CD4-positive, CD25-positive, alpha-beta regulatory T cell (primary cell): Measurements from ENCODE around the gene ATP8A1. TPM values are rescaled to one million over a fixed set of nuclear protein-coding genes. Genes with fewer than 3 reads are reported as not detected.
"Not testable (repeated sequence)": the region's sequence is repeated elsewhere in the genome, so short reads cannot be mapped to it uniquely, and the experiment has no call there.

Experiments
- ATAC-seq, 2 donors: fragments of 150-1000 bp; cut with Tn5 transposase; one replicate each; pipeline ENCODE4 v1.10.0; 2021; ENCODE audit warnings: low read depth in 2 of 2, moderate number of reproducible peaks in 2 of 2, moderate library complexity in 1 of 2
- DNase-seq, 3 donors: peaks; one replicate each; pipeline versions ENCODE4 v3.0.0 to v3.0.0-alpha.2; 2012 to 2022; ENCODE audit warnings: mixed read lengths in 1 of 3
- H3K27ac ChIP-seq: one replicate; pipeline ENCODE4 v1.7.0; 2013; ENCODE audit warnings: mild to moderate bottlenecking, low read length; ENCODE audit not compliant: insufficient read depth, poor library complexity, severe bottlenecking
- H3K27me3 ChIP-seq: one replicate; pipeline ENCODE4 v1.7.0; 2013; ENCODE audit warnings: low read length; ENCODE audit not compliant: control insufficient read depth, insufficient read depth
- H3K36me3 ChIP-seq: one replicate; pipeline ENCODE4 v1.7.0; 2013; ENCODE audit warnings: mild to moderate bottlenecking, low read length, moderate library complexity; ENCODE audit not compliant: control insufficient read depth, insufficient read depth
- H3K4me1 ChIP-seq: 2 replicates; pipeline ENCODE4 v1.7.0; 2013; ENCODE audit warnings: mild to moderate bottlenecking, low read length; ENCODE audit not compliant: insufficient read depth, control insufficient read depth, poor library complexity, severe bottlenecking
- H3K4me3 ChIP-seq: one replicate; pipeline ENCODE4 v1.7.0; 2013; ENCODE audit warnings: low read depth, mild to moderate bottlenecking, low read length, moderate library complexity
- H3K9me3 ChIP-seq, 2 experiments: 1 replicate in 1 of 2; 2 replicates in 1 of 2; pipeline ENCODE4 v1.7.0; 2013; ENCODE audit warnings: low read length in 2 of 2, mild to moderate bottlenecking in 1 of 2, moderate library complexity in 1 of 2; ENCODE audit not compliant: control insufficient read depth in 2 of 2
- H3K27ac Mint-ChIP-seq, 3 donors: one replicate each; pipeline ENCODE4 v1.8.0; 2020 to 2022; ENCODE audit warnings: mild to moderate bottlenecking in 3 of 3, mixed read lengths in 3 of 3, moderate library complexity in 2 of 3
- H3K27me3 Mint-ChIP-seq: one replicate; pipeline ENCODE4 v1.8.0; 2022; ENCODE audit warnings: mild to moderate bottlenecking, mixed read lengths
- H3K36me3 Mint-ChIP-seq: one replicate; pipeline ENCODE4 v1.8.0; 2020; ENCODE audit warnings: mixed read lengths
- H3K4me1 Mint-ChIP-seq, 4 donors: one replicate each; pipeline ENCODE4 v1.8.0; 2020 to 2022; ENCODE audit warnings: mixed read lengths in 4 of 4, mild to moderate bottlenecking in 1 of 4
- H3K4me3 Mint-ChIP-seq, 4 donors: one replicate each; pipeline ENCODE4 v1.8.0; 2020 to 2022; ENCODE audit warnings: mild to moderate bottlenecking in 4 of 4, mixed read lengths in 4 of 4, moderate library complexity in 3 of 4
- H3K9me3 Mint-ChIP-seq, 7 donors: one replicate each; pipeline ENCODE4 v1.8.0; 2020 to 2022; ENCODE audit warnings: mixed read lengths in 7 of 7, mild to moderate bottlenecking in 3 of 7, moderate library complexity in 2 of 7
- polyA plus RNA-seq, 4 donors: library from polyadenylated mRNA; unstranded; fragments of 300-500 nt; fragmentation: Illumina TruSeq; gene quantifications; one replicate each; pipeline ENCODE4 v1.2.3, GENCODE V29; 2021
- total RNA-seq: library from RNA; stranded (reverse); gene quantifications from one replicate; pipeline ENCODE4 v1.2.3, GENCODE V29; 2022

The ATP8A1 gene
- total and polyA plus RNA-seq, 5 donors from 2014 or later: 6.3 to 49.9 (median 8.1) TPM

DNA sequence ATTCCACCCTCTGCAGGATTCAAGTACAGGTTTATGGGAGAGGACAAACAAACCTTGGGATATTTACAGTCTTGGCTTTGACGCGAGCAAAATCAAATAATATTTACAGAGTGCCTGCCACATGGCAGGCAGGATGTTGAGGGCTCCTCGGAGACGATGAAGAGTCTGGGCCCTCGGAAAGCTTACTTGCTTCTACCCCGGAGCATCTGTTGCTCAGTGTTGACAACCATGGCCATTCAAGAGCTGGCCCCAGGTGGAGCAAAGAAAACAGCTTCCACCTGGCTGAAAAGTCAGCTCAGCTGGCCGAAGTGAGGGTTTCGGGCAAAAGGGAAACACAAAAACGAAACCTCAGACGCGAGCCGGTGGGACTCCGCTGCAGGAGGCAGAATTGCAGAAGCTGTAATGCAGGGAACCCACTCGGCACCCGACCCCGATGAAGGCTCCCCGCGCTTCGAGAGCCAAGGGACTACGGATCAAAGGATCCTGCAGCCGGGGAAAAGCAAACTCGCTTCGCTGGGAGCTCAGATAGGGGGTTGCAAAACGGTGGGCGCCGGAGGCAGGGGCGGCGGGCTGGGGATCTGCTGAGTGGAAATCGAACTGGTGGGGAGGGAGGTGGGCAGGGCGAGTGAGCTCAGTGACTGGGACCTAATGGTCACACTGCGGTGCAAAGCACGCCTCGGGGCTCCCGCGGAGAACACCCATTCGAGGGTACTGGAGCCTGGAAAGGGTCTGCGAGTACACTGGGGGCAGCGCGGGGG lies 805 bp downstream of the ATP8A1 start:
- H3K36me3 Mint-ChIP-seq: peaks cover 16% of the 10 kb centered on the region
- peak overlapping the region; percentile 91 for H3K4me3 ChIP-seq
- H3K27me3 Mint-ChIP-seq: peaks cover under 1% of the 10 kb centered on the region
- no peaks in the 10 kb centered on the region for H3K9me3 ChIP-seq
- H3K36me3 ChIP-seq: no peaks in the 10 kb centered on the region
- H3K4me3 Mint-ChIP-seq: peak overlapping the region; percentile 93 to 98 (median 96)
- H3K4me1 ChIP-seq: peaks cover 29% of the 10 kb centered on the region
- ATAC-seq: peak; percentile 9 to 20
- peaks cover 30 to 55% (median 52%) of the 10 kb centered on the region in 4 donors for H3K4me1 Mint-ChIP-seq
- H3K9me3 Mint-ChIP-seq: peaks cover 0 to 14% (median 1%) of the 10 kb centered on the region in 7 donors
- H3K27me3 ChIP-seq: no peaks in the 10 kb centered on the region
- H3K27ac ChIP-seq: peak overlapping the region; percentile 84
- H3K27ac Mint-ChIP-seq: peak overlapping the region; percentile 86 to 97 (median 94)
- DNase-seq: peak; percentile 25 to 75 (median 49)

DNA sequence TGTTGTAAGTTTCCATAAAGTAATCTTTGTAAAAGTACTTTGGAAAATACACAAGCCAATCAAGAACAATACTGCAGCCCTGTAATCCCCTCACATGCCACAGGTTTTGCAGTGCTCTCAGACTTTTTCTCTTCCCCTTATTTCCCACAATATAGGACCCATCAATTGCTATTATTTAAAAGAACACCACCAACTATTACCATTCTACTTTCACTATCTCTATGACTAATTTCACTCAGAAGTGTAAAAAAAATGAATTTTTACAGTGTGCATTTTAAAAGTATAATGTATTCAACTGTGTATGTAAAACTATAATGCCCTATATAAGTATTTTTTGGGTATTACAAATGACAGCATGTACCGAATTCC lies 1.7 kb downstream of the ATP8A1 start:
- ATAC-seq (no peak), DNase-seq (peak in 1 of 3 donors; percentile 40)
- Histone ChIP-seq H3K36me3 (no peaks in the 10 kb centered on the region), H3K27me3 (no peaks in the 10 kb centered on the region), H3K4me1 (peaks cover 29% of the 10 kb centered on the region), H3K4me3 (peak overlapping the region; percentile 91), H3K27ac (peak overlapping the region; percentile 84), H3K9me3 (no peaks in the 10 kb centered on the region)
- Mint-ChIP-seq H3K4me1 (peaks cover 32 to 61% (median 56%) of the 10 kb centered on the region in 4 donors), H3K36me3 (peaks cover 16% of the 10 kb centered on the region), H3K27ac (peak overlapping the region in 2 of 3 donors; percentile 94 to 97), H3K27me3 (no peaks in the 10 kb centered on the region), H3K9me3 (peaks cover 0 to 14% (median 1%) of the 10 kb centered on the region in 7 donors), H3K4me3 (peak overlapping the region; percentile 93 to 98 (median 96))

DNA sequence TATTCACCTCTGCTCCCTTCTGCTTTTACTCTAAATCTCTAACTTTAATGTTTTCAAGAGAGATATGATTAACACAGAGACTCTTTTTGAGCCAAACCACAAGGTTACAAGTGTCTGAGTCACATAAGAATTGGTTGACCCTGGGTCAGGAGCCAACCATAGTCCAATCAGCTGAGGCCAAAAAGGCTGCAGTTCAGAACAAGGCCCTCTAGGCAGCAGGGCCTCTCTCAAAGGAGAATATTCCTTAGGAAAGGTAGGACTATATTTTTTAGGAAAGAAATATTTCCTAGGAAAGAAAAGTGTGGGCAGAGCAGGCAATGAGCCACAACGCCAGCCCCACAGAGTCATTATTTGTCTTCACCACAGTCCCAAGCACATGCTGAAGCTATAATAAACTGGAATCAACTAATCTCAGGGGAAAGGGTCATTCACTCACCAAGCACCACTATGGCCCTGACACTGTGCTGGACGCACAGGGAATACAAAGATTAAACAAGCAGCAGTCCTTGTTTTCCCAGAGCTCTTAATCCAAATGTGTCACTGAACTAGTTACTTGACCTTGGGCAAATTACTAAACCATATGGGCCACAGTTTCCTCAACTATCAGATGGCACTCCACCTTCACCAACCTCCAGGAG lies 2.2 kb downstream of the ATP8A1 start:
- H3K36me3 Mint-ChIP-seq: peaks cover 21% of the 10 kb centered on the region
- peaks cover 33 to 66% (median 59%) of the 10 kb centered on the region in 4 donors for H3K4me1 Mint-ChIP-seq
- H3K9me3 ChIP-seq: no peaks in the 10 kb centered on the region
- no peak for ATAC-seq
- H3K4me1 ChIP-seq: peaks cover 29% of the 10 kb centered on the region
- peak overlapping the region; percentile 93 to 98 (median 96) for H3K4me3 Mint-ChIP-seq
- H3K9me3 Mint-ChIP-seq: peaks cover 0 to 14% (median 1%) of the 10 kb centered on the region in 7 donors
- peak overlapping the region in 1 of 3 donors; percentile 94 for H3K27ac Mint-ChIP-seq
- peak in 1 of 3 donors; percentile 31 for DNase-seq
- no peaks in the 10 kb centered on the region for H3K27me3 Mint-ChIP-seq
- no peaks in the 10 kb centered on the region for H3K27me3 ChIP-seq
- H3K27ac ChIP-seq: peak overlapping the region; percentile 20
- H3K4me3 ChIP-seq: peak overlapping the region; percentile 91
- H3K36me3 ChIP-seq: no peaks in the 10 kb centered on the region

DNA sequence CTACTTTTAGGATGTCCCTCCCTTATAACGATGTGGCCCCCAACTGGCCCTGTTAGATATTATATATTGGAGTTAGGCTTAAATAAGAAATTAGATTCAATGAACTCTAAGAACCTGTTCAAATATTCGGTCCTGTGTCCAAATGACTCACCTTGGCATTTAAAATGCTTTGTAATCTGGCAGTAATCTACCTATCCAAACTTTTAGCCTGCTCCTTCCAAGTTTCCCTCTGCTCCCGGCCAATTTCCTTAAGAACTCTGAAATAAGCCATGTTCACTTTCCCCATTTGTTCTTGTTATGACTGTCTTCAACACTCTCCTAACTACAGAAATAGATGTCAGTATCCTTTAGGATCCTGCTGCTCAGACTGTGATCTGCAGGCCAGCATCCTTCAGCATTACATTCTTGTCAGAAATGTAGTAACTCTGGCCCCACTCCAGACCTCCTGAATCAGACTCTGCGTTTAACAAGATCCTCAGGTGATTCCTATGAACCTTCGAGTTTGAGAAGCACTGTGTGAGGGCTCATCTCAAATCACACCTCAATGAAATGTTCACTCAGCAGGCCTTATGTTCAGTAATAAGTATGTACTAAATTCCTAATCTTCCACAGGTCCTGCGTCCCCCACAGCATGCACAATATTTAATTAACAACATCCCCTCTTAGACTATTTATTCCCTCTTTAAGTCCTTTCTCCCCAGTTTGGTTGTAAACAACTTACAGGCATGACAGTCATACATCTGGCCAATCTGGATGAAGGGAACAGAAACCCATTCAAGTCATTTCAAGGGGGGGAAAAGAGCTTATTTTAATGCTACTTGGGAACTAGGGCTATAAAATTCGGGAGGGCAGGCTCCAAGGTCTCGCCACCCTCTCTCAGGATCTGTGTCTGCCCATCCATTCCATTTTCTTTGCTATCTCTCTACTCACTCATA lies 3.0 kb downstream of the ATP8A1 start:
- DNase-seq (no peak), ATAC-seq (no peak)
- Mint-ChIP-seq H3K4me3 (peak overlapping the region; percentile 13 to 98 (median 95)), H3K36me3 (peaks cover 23% of the 10 kb centered on the region), H3K4me1 (peaks cover 38 to 71% (median 61%) of the 10 kb centered on the region in 4 donors), H3K27me3 (no peaks in the 10 kb centered on the region), H3K27ac (peak overlapping the region in 2 of 3 donors; percentile 18 to 22), H3K9me3 (peaks cover 0 to 14% (median 1%) of the 10 kb centered on the region in 7 donors)
- H3K36me3 ChIP-seq: no peaks in the 10 kb centered on the region
- H3K9me3 ChIP-seq: no peaks in the 10 kb centered on the region
- H3K27me3 ChIP-seq: no peaks in the 10 kb centered on the region
- H3K4me1 ChIP-seq: peaks cover 29% of the 10 kb centered on the region
- H3K27ac ChIP-seq: peak overlapping the region; percentile 20
- H3K4me3 ChIP-seq: peak overlapping the region; percentile 91

DNA sequence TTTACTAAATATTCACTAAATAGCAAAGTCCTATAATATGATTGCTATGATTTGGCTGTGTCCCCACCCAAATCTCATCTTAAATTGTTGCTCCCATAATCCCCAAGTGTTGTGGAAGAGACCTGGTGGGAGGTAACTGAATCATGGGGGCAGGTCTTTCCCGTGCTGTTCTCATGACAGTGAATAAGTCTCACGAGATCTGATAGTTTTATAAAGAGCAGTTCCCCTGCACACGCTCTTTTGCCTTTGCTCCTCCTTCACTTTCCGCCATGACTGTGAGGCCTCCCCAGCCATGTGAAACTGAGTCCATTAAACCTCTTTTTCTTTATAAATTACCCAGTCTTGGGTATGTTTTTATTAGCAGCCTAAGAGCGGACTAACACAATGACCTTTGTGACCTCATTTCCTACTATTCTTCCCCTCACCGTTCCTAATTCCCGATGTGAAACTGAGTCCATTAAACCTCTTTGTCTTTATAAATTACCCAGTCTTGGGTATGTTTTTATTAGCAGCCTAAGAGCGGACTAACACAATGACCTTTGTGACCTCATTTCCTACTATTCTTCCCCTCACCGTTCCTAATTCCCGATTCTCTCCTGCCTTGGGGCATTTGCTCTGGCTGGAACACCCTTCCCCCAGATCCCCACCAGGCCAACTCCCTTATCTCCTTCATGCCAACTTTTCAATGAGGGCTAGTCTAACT lies 4.2 kb downstream of the ATP8A1 start:
- ATAC-seq: not testable (repeated sequence)
- Mint-ChIP-seq H3K4me1 (peaks cover 34 to 66% (median 56%) of the 10 kb centered on the region in 4 donors), H3K36me3 (peaks cover 23% of the 10 kb centered on the region)

DNA sequence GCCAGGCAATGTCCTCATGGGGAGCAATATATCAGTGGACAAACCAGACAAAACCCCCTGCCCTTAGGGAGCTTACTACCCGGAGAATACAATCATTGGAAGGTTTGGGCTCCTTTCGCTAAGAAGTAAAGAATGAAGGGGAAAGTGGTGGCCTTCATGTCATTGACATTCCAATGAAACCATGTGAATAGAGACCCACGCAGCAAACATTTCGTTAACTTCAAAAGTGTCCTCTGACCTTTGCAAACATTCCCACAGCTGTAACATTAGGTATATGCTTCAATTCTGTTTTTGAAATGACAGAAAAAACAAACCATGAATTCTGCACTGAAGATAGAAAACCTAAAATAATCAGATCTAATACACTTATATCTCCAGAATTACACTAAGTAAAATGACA lies 7.0 kb downstream of the ATP8A1 start:
- peaks cover 37 to 74% (median 57%) of the 10 kb centered on the region in 4 donors for H3K4me1 Mint-ChIP-seq
- no peaks in the 10 kb centered on the region for H3K27me3 Mint-ChIP-seq
- Histone ChIP-seq H3K9me3 (no peaks in the 10 kb centered on the region), H3K4me3 (no peak overlapping the region), H3K27ac (no peak overlapping the region), H3K36me3 (no peaks in the 10 kb centered on the region), H3K4me1 (peaks cover 8% of the 10 kb centered on the region), H3K27me3 (no peaks in the 10 kb centered on the region)
- ATAC-seq (no peak), DNase-seq (no peak)
- no peak overlapping the region for H3K4me3 Mint-ChIP-seq
- peaks cover 0 to 14% (median 1%) of the 10 kb centered on the region in 7 donors for H3K9me3 Mint-ChIP-seq
- H3K36me3 Mint-ChIP-seq: peaks cover 23% of the 10 kb centered on the region
- no peak overlapping the region for H3K27ac Mint-ChIP-seq

More for the DNA sequence above, 4.2 kb downstream of the ATP8A1 start:
- peaks cover 23% of the 10 kb centered on the region for H3K4me1 ChIP-seq
- H3K27me3 ChIP-seq, H3K9me3 ChIP-seq, DNase-seq, H3K27ac Mint-ChIP-seq, H3K27me3 Mint-ChIP-seq, H3K27ac ChIP-seq, H3K4me3 ChIP-seq, H3K36me3 ChIP-seq: not testable (repeated sequence)
- H3K4me3 Mint-ChIP-seq: peak overlapping the region in 1 of 4 donors; percentile 93
- H3K9me3 Mint-ChIP-seq: peaks cover 0 to 14% (median 1%) of the 10 kb centered on the region in 7 donors
